ENCODE results near the gene SOX6.

The SOX6 gene

GRCh38 chr11:16280256-16280682 lies 76.1 kb downstream of the SOX6 start:
- no peaks in the 10 kb centered on the region for H3F3A ChIP-seq (ENCODE audit: low read depth)
- H3K9me3 ChIP-seq (ENCODE audit: insufficient read depth, low read depth, low read length), result no peaks in the 10 kb centered on the region
- no peaks in the 10 kb centered on the region for H3K27me3 ChIP-seq (ENCODE audit: insufficient read depth, low read length, poor library complexity, severe bottlenecking)
- no peak overlapping the region for H3K4me3 ChIP-seq (ENCODE audit: low read length, poor library complexity, severe bottlenecking)
- H4K20me1 ChIP-seq (ENCODE audit: insufficient read depth, low read length, poor library complexity, severe bottlenecking), result no peaks in the 10 kb centered on the region
- no peaks in the 10 kb centered on the region for H3K9me2 ChIP-seq (replicated peaks; ENCODE audit: low read depth, low read length)
- no peaks in the 10 kb centered on the region for H3K4me1 ChIP-seq (ENCODE audit: insufficient read depth, low read length, poor library complexity, severe bottlenecking)
- peak overlapping the region; percentile 50; the same call in 1 of the 2 replicates for H2AFZ ChIP-seq (ENCODE audit: low read length)
- peak overlapping the region; percentile 37 for H3K4me2 ChIP-seq (ENCODE audit: low read depth, low read length, poor library complexity, severe bottlenecking)
- no peaks in the 10 kb centered on the region for H3K79me2 ChIP-seq (ENCODE audit: insufficient read depth, low read length)
- H3K36me3 ChIP-seq (ENCODE audit: insufficient read depth, low read length), result no peaks in the 10 kb centered on the region
- TF ChIP-seq EZH2phosphoT487 (IDR thresholded peaks at IDR 0.05; ENCODE audit: borderline replicate concordance), result no peak
- TF ChIP-seq, protein P1, sequence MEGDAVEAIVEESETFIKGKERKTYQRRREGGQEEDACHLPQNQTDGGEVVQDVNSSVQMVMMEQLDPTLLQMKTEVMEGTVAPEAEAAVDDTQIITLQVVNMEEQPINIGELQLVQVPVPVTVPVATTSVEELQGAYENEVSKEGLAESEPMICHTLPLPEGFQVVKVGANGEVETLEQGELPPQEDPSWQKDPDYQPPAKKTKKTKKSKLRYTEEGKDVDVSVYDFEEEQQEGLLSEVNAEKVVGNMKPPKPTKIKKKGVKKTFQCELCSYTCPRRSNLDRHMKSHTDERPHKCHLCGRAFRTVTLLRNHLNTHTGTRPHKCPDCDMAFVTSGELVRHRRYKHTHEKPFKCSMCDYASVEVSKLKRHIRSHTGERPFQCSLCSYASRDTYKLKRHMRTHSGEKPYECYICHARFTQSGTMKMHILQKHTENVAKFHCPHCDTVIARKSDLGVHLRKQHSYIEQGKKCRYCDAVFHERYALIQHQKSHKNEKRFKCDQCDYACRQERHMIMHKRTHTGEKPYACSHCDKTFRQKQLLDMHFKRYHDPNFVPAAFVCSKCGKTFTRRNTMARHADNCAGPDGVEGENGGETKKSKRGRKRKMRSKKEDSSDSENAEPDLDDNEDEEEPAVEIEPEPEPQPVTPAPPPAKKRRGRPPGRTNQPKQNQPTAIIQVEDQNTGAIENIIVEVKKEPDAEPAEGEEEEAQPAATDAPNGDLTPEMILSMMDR (conservative IDR thresholded peaks at IDR 0.05; ENCODE audit: low read length), result no peak
- H3K9ac ChIP-seq (ENCODE audit: low read depth, low read length, poor library complexity, severe bottlenecking), result no peak overlapping the region

GRCh38 chr11:16279524-16279923 lies 76.8 kb downstream of the SOX6 start:
- Histone ChIP-seq H4K20me1 (ENCODE audit: insufficient read depth, low read length, poor library complexity, severe bottlenecking) (no peaks in the 10 kb centered on the region), H3K27me3 (ENCODE audit: insufficient read depth, low read length, poor library complexity, severe bottlenecking) (no peaks in the 10 kb centered on the region), H3K36me3 (ENCODE audit: insufficient read depth, low read length) (no peaks in the 10 kb centered on the region), H2AFZ (ENCODE audit: low read length) (no peak overlapping the region), H3F3A (ENCODE audit: low read depth) (no peaks in the 10 kb centered on the region), H3K4me3 (ENCODE audit: low read length, poor library complexity, severe bottlenecking) (no peak overlapping the region), H3K4me1 (ENCODE audit: insufficient read depth, low read length, poor library complexity, severe bottlenecking) (no peaks in the 10 kb centered on the region), H3K4me2 (ENCODE audit: low read depth, low read length, poor library complexity, severe bottlenecking) (no peak overlapping the region), H3K9me2 (replicated peaks; ENCODE audit: low read depth, low read length) (no peaks in the 10 kb centered on the region), H3K9me3 (ENCODE audit: insufficient read depth, low read depth, low read length) (no peaks in the 10 kb centered on the region), H3K79me2 (ENCODE audit: insufficient read depth, low read length) (no peaks in the 10 kb centered on the region), H3K9ac (ENCODE audit: low read depth, low read length, poor library complexity, severe bottlenecking) (no peak overlapping the region)
- TF ChIP-seq, protein P1 (conservative IDR thresholded peaks at IDR 0.05; ENCODE audit: low read length), result no peak
- TF ChIP-seq EZH2phosphoT487 (IDR thresholded peaks at IDR 0.05; ENCODE audit: borderline replicate concordance), result no peak

- H3K9me3 ChIP-seq (ENCODE audit: insufficient read depth, low read depth, low read length), result no peaks in the 10 kb centered on the region
- H3K36me3 ChIP-seq (ENCODE audit: insufficient read depth, low read length), result no peaks in the 10 kb centered on the region
- no peak overlapping the region for H3K4me2 ChIP-seq (ENCODE audit: low read depth, low read length, poor library complexity, severe bottlenecking)
- H3F3A ChIP-seq (ENCODE audit: low read depth), result no peaks in the 10 kb centered on the region
- no peak overlapping the region for H2AFZ ChIP-seq (ENCODE audit: low read length)
- no peaks in the 10 kb centered on the region for H3K79me2 ChIP-seq (ENCODE audit: insufficient read depth, low read length)
- no peaks in the 10 kb centered on the region for H4K20me1 ChIP-seq (ENCODE audit: insufficient read depth, low read length, poor library complexity, severe bottlenecking)
- no peaks in the 10 kb centered on the region for H3K4me1 ChIP-seq (ENCODE audit: insufficient read depth, low read length, poor library complexity, severe bottlenecking)
- no peak overlapping the region for H3K9ac ChIP-seq (ENCODE audit: low read depth, low read length, poor library complexity, severe bottlenecking)
- no peak for TF ChIP-seq EZH2phosphoT487 (IDR thresholded peaks at IDR 0.05; ENCODE audit: borderline replicate concordance)
- TF ChIP-seq, protein P1 (conservative IDR thresholded peaks at IDR 0.05; ENCODE audit: low read length), result no peak
- no peaks in the 10 kb centered on the region for H3K27me3 ChIP-seq (ENCODE audit: insufficient read depth, low read length, poor library complexity, severe bottlenecking)
- no peak overlapping the region for H3K4me3 ChIP-seq (ENCODE audit: low read length, poor library complexity, severe bottlenecking)
- H3K9me2 ChIP-seq (replicated peaks; ENCODE audit: low read depth, low read length), result no peaks in the 10 kb centered on the region
Observed at GRCh38 chr11:16278979-16279378, 77.4 kb downstream of the SOX6 start.

Measured in Loucy (cell line).